ENCODE measurements around the gene NAALADL2.

Gene NAALADL2

GRCh38 chr3:174859756-174860155 is 622 bp downstream of the NAALADL2 start:
- TF ChIP-seq CEBPB (IDR thresholded peaks at IDR 0.05) (peak; percentile 95), EGR1 (IDR thresholded peaks at IDR 0.05) (no peak), TEAD4 (IDR thresholded peaks at IDR 0.05) (no peak), NFIC (IDR thresholded peaks at IDR 0.05) (peak; percentile 42; the same call in 1 of the 2 replicates)

- TF ChIP-seq CEBPB (IDR thresholded peaks at IDR 0.05) = peak; percentile 71
- peak; percentile 89 for TF ChIP-seq RAD21 (IDR thresholded peaks at IDR 0.05; ENCODE audit: low read depth)
- no peak for TF ChIP-seq EGR1 (IDR thresholded peaks at IDR 0.05)
Measured at GRCh38 chr3:174862101-174862500, 3.0 kb downstream of the NAALADL2 start.

GRCh38 chr3:174862666-174863065 is 3.5 kb downstream of the NAALADL2 start:
- TF ChIP-seq TCF12 (IDR thresholded peaks at IDR 0.05; ENCODE audit: low read depth) (no peak), MAX (IDR thresholded peaks at IDR 0.05) (no peak), NFIC (IDR thresholded peaks at IDR 0.05) (no peak), EGR1 (IDR thresholded peaks at IDR 0.05) (no peak)
- TF ChIP-seq, protein P1, sequence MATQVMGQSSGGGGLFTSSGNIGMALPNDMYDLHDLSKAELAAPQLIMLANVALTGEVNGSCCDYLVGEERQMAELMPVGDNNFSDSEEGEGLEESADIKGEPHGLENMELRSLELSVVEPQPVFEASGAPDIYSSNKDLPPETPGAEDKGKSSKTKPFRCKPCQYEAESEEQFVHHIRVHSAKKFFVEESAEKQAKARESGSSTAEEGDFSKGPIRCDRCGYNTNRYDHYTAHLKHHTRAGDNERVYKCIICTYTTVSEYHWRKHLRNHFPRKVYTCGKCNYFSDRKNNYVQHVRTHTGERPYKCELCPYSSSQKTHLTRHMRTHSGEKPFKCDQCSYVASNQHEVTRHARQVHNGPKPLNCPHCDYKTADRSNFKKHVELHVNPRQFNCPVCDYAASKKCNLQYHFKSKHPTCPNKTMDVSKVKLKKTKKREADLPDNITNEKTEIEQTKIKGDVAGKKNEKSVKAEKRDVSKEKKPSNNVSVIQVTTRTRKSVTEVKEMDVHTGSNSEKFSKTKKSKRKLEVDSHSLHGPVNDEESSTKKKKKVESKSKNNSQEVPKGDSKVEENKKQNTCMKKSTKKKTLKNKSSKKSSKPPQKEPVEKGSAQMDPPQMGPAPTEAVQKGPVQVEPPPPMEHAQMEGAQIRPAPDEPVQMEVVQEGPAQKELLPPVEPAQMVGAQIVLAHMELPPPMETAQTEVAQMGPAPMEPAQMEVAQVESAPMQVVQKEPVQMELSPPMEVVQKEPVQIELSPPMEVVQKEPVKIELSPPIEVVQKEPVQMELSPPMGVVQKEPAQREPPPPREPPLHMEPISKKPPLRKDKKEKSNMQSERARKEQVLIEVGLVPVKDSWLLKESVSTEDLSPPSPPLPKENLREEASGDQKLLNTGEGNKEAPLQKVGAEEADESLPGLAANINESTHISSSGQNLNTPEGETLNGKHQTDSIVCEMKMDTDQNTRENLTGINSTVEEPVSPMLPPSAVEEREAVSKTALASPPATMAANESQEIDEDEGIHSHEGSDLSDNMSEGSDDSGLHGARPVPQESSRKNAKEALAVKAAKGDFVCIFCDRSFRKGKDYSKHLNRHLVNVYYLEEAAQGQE (IDR thresholded peaks at IDR 0.05; ENCODE audit: low read depth) = no peak

DNA sequence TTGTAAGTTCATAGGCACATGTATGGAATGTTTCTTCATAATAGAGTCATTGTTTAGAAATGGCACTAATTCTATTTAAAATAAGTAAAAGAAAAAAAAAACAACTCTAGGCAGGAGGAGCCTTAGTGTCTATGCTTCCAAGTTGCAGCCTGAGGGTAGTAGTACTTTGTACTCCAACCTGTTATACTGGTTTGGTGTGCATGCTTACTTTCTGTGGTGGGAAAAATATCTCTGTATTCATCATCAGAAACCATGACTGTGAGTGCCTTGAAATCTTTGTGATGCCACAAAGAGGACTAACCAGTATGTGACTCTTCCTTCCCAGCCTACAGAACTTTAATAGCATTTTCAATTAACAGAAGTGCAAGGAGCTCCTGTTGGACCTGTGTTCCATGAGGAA is 4.4 kb downstream of the NAALADL2 start:
- TF ChIP-seq MAX (IDR thresholded peaks at IDR 0.05) = peak; percentile 97
- peak; percentile 19; the same call in 1 of the 2 replicates for TF ChIP-seq EP300 (IDR thresholded peaks at IDR 0.05; ENCODE audit: borderline replicate concordance)
- TF ChIP-seq CEBPB (IDR thresholded peaks at IDR 0.05) = no peak
- TF ChIP-seq FOXM1 (IDR thresholded peaks at IDR 0.05; ENCODE audit: borderline replicate concordance, low read depth) = no peak
- TF ChIP-seq USF1 (IDR thresholded peaks at IDR 0.05) = no peak

DNA sequence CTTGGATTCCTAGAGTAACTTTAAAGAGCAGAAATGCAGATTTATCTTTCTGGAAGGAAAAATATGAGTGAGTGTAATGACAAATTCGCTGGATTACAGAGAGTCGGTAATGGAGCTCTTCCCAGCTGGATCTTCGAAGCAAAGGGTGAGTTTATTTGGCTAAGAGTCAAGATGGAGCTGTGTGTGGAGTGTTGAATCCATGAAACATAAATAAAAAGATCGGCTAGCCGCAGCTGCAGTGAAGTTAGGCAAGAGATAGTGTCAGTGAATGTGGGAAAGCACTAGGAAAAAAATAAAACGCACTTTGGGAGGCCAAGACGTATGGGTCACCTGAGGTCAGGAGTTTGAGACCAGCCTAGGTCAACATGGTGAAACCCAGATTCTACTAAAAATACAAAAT is 10.3 kb downstream of the NAALADL2 start:
- TF ChIP-seq USF1 (IDR thresholded peaks at IDR 0.05) (no peak), CEBPB (IDR thresholded peaks at IDR 0.05) (no peak), TAF1 (IDR thresholded peaks at IDR 0.05; ENCODE audit: low read depth) (no peak), TEAD4 (IDR thresholded peaks at IDR 0.05) (no peak), EGR1 (IDR thresholded peaks at IDR 0.05) (no peak), RAD21 (IDR thresholded peaks at IDR 0.05; ENCODE audit: low read depth) (no peak), NFIC (IDR thresholded peaks at IDR 0.05) (no peak), TCF12 (IDR thresholded peaks at IDR 0.05; ENCODE audit: low read depth) (no peak), EP300 (IDR thresholded peaks at IDR 0.05; ENCODE audit: borderline replicate concordance) (no peak), MAX (IDR thresholded peaks at IDR 0.05) (no peak), CREB1 (IDR thresholded peaks at IDR 0.05; ENCODE audit: low read depth) (no peak), ZBTB7A (IDR thresholded peaks at IDR 0.05; ENCODE audit: low read depth) (no peak), YY1 (IDR thresholded peaks at IDR 0.05; ENCODE audit: low read depth) (no peak), FOXM1 (IDR thresholded peaks at IDR 0.05; ENCODE audit: borderline replicate concordance, low read depth) (no peak)
- TF ChIP-seq, protein P1 (IDR thresholded peaks at IDR 0.05; ENCODE audit: low read depth) = no peak

GRCh38 chr3:174873832-174874657 is 14.9 kb downstream of the NAALADL2 start:
- no peak for TF ChIP-seq EP300 (IDR thresholded peaks at IDR 0.05; ENCODE audit: borderline replicate concordance)

- TF ChIP-seq USF1 (IDR thresholded peaks at IDR 0.05) = no peak
- TF ChIP-seq CEBPB (IDR thresholded peaks at IDR 0.05) = peak; percentile 66; the same call in 1 of the 2 replicates
- TF ChIP-seq, protein P1 (IDR thresholded peaks at IDR 0.05; ENCODE audit: low read depth) = no peak
- no peak for TF ChIP-seq EGR1 (IDR thresholded peaks at IDR 0.05)
- TF ChIP-seq TEAD4 (IDR thresholded peaks at IDR 0.05) = no peak
Measured at GRCh38 chr3:174882789-174883188, 23.7 kb downstream of the NAALADL2 start.
